DND-41 (cell line): ENCODE results near the gene DYSF.

Experiments used
- ATAC-seq: fragments of 200-7000 bp; cut with Tn5 transposase; 3 replicates; pipeline ENCODE4 v1.9.1; 2021; ENCODE audit warnings: low read depth; ENCODE audit not compliant: insufficient read depth
- DNase-seq: peaks from one replicate; pipeline ENCODE4 v3.0.0-alpha.2; 2020
- H2AFZ ChIP-seq: 2 replicates; pipeline ENCODE4 v1.6.0; 2012; ENCODE audit warnings: low read depth, low read length
- H3K27ac ChIP-seq: 2 replicates; pipeline ENCODE4 v1.5.1; 2012; ENCODE audit warnings: low read length, inconsistent platforms
- H3K27me3 ChIP-seq: fragments of 200-600 bp; sonication (generic); 2 replicates; pipeline ENCODE4 v1.6.0; 2012; ENCODE audit warnings: low read length, mild to moderate bottlenecking, inconsistent platforms; ENCODE audit not compliant: insufficient read depth, poor library complexity
- H3K36me3 ChIP-seq: 2 replicates; pipeline ENCODE4 v1.5.1; 2012; ENCODE audit warnings: low read length, inconsistent platforms; ENCODE audit not compliant: insufficient read depth
- H3K4me1 ChIP-seq: 2 replicates; pipeline ENCODE4 v1.5.1; 2012; ENCODE audit warnings: mild to moderate bottlenecking, low read length; ENCODE audit not compliant: insufficient read depth
- H3K4me2 ChIP-seq: 2 replicates; pipeline ENCODE4 v1.6.0; 2012; ENCODE audit warnings: mild to moderate bottlenecking, moderate library complexity, low read length, inconsistent platforms; ENCODE audit not compliant: insufficient read depth
- H3K4me3 ChIP-seq, 2 experiments: fragments of 200-600 bp in 1 of 2; shearing (Covaris generic) in 1 of 2; 2 replicates each; pipeline ENCODE4 v1.5.1; 2012 to 2016; ENCODE audit warnings: inconsistent platforms in 2 of 2, low read length in 2 of 2, mild to moderate bottlenecking in 2 of 2, low read depth in 1 of 2, moderate library complexity in 1 of 2
- H3K79me2 ChIP-seq: 2 replicates; pipeline ENCODE4 v1.6.0; 2012; ENCODE audit warnings: low read length, inconsistent platforms; ENCODE audit not compliant: insufficient read depth
- H3K9ac ChIP-seq: 2 replicates; pipeline ENCODE4 v1.6.0; 2012; ENCODE audit warnings: low read depth, mild to moderate bottlenecking, inconsistent platforms, low read length, moderate library complexity
- H3K9me3 ChIP-seq: 2 replicates; pipeline ENCODE4 v1.5.1; 2012; ENCODE audit warnings: low read length, moderate library complexity, mild to moderate bottlenecking, inconsistent platforms; ENCODE audit not compliant: insufficient read depth, severe bottlenecking
- H4K20me1 ChIP-seq: 2 replicates; pipeline ENCODE4 v1.6.0; 2012; ENCODE audit warnings: low read length; ENCODE audit not compliant: insufficient read depth
- CTCF ChIP-seq: IDR thresholded peaks from 2 replicates; pipeline ENCODE4 v1.5.1; 2012; ENCODE audit warnings: borderline replicate concordance, low read length, moderate library complexity, mild to moderate bottlenecking; ENCODE audit not compliant: poor library complexity, severe bottlenecking; ENCODE audit errors: extremely low read depth
- EZH2 ChIP-seq: IDR thresholded peaks from 3 replicates; pipeline ENCODE4 v1.6.1; 2012; ENCODE audit warnings: borderline replicate concordance, low read depth, mild to moderate bottlenecking, moderate library complexity, low read length, inconsistent platforms; ENCODE audit not compliant: severe bottlenecking

The DYSF gene

GRCh38 chr2:71550801-71551630, 97.7 kb downstream of the DYSF start:
- H2AFZ ChIP-seq = no peak overlapping the region
- no peaks in the 10 kb centered on the region for H3K36me3 ChIP-seq
- no peaks in the 10 kb centered on the region for H3K9me3 ChIP-seq
- no peak for ATAC-seq
- no peaks in the 10 kb centered on the region for H3K4me1 ChIP-seq
- no peak overlapping the region for H3K27ac ChIP-seq
- H4K20me1 ChIP-seq = no peaks in the 10 kb centered on the region; the same call in none of the 2 replicates
- no peak overlapping the region for H3K4me2 ChIP-seq
- no peak for DNase-seq
- H3K79me2 ChIP-seq = no peaks in the 10 kb centered on the region
- no peak overlapping the region for H3K9ac ChIP-seq
- H3K4me3 ChIP-seq = no peak overlapping the region
- H3K27me3 ChIP-seq = peaks cover 11% of the 10 kb centered on the region
- TF ChIP-seq CTCF = no peak
- TF ChIP-seq EZH2 = no peak

- Histone ChIP-seq H3K4me2 (no peak overlapping the region), H3K9me3 (no peaks in the 10 kb centered on the region), H3K4me3 (no peak overlapping the region), H2AFZ (no peak overlapping the region), H3K27me3 (peaks cover 10% of the 10 kb centered on the region), H3K79me2 (no peaks in the 10 kb centered on the region), H3K9ac (no peak overlapping the region), H3K4me1 (no peaks in the 10 kb centered on the region), H3K36me3 (no peaks in the 10 kb centered on the region), H3K27ac (no peak overlapping the region), H4K20me1 (no peaks in the 10 kb centered on the region; the same call in none of the 2 replicates)
- ATAC-seq = no peak
- TF ChIP-seq EZH2 (no peak), CTCF (no peak)
- DNase-seq = no peak
Measured at GRCh38 chr2:71551631-71551915, 98.2 kb downstream of the DYSF start.

GRCh38 chr2:71552356-71552755, 99.0 kb downstream of the DYSF start:
- H2AFZ ChIP-seq = no peak overlapping the region
- no peaks in the 10 kb centered on the region for H3K79me2 ChIP-seq
- H3K4me2 ChIP-seq = no peak overlapping the region
- no peaks in the 10 kb centered on the region for H3K4me1 ChIP-seq
- TF ChIP-seq EZH2 = no peak
- no peak for TF ChIP-seq CTCF
- no peak overlapping the region for H3K9ac ChIP-seq
- no peaks in the 10 kb centered on the region; the same call in 1 of the 2 replicates for H4K20me1 ChIP-seq
- no peak for DNase-seq
- H3K36me3 ChIP-seq = no peaks in the 10 kb centered on the region
- no peak overlapping the region for H3K4me3 ChIP-seq
- peaks cover 8% of the 10 kb centered on the region for H3K27me3 ChIP-seq
- H3K27ac ChIP-seq = no peak overlapping the region
- ATAC-seq = no peak
- H3K9me3 ChIP-seq = no peaks in the 10 kb centered on the region
